DMS153 (cell line): ENCODE results near the gene VEGFC.

Source experiments
- DNase-seq: peaks from one replicate; lab custom pipeline; 2025; lab: John Stamatoyannopoulos, UW

VEGFC gene

GRCh38 chr4:176798540-176798939 is 5.8 kb upstream of the VEGFC start:
- no peak for DNase-seq

- no peak for DNase-seq
Observed at GRCh38 chr4:176795441-176795840, 2.7 kb upstream of the VEGFC start.

- no peak for DNase-seq
Observed at GRCh38 chr4:176794651-176795050, 1.9 kb upstream of the VEGFC start.

DNA sequence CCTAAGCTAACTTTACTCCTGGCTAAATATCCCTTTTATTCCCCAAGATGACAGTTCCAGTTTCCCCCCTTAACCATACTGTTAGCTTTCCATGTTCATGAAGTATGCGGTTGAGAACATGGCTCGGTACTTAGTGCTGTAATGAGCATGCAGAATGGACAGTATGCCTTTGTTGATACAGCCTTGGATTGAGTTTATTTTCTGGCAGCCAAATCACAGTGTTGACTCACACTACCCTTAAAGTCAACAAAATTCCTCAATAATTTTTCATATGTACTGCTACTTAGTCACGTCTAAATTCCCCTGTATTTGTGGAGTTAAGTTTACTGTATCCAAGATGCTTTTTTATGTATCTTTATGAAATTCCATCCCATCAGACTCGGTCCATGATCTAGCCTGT is 1.4 kb upstream of the VEGFC start:
- no peak for DNase-seq

- DNase-seq = no peak
Observed at GRCh38 chr4:176793060-176793605, 411 bp upstream of the VEGFC start.

DNA sequence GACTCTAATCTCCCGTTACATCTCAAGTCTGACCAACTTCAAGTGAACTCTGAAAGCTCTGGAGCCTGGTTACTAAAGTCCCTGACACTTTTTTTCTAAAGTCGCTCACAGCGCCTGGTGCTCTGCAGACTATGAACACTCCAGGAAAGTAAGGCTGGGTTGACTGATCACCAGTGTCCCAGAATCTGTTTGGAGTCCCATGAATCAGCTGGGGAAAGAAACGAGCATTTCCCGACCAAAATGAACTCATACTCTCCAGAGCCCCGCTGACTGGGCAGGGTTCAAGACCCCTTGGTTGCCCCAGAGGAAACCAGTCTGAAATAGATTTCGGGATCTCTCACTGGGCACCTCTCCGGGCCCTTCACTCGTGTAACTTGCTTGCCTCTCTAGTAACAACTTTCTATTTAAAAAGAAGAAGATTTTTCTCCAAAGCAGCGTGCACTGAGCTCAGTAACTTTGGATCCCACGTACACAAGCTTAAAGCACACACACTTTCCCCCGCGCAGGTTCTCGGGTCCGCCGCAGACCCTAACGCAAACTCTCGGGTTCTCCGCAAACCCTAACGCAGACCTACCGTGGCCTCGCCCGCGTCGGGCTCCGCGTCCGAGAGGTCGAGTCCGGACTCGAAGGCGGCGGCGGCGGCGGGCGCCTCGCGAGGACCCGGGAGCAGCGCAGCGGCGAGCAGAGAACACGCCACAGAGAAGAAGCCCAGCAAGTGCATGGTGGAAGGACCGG is 964 bp downstream of the VEGFC start:
- no peak for DNase-seq

DNA sequence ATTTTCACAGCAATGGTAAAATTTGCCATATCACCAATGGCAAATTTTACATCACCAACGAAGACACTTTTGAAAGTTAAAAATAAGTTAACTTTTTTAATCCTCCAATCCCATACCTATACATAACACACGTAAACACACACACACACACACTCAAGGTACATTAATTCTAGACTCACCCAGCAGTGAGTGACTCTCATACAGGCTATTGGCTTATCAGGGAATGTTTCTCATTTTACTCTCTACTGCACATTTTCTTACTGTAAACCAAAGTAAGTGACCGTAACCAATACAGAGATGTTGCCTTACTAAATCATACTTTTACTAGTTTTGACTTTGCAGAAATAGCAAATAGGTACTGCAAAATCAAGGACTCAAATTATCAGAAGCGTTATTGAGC is 2.3 kb downstream of the VEGFC start:
- no peak for DNase-seq

- peak; percentile 11 for DNase-seq
Observed at GRCh38 chr4:176789955-176790354, 2.8 kb downstream of the VEGFC start.

GRCh38 chr4:176788971-176789370 is 3.8 kb downstream of the VEGFC start:
- no peak for DNase-seq

DNA sequence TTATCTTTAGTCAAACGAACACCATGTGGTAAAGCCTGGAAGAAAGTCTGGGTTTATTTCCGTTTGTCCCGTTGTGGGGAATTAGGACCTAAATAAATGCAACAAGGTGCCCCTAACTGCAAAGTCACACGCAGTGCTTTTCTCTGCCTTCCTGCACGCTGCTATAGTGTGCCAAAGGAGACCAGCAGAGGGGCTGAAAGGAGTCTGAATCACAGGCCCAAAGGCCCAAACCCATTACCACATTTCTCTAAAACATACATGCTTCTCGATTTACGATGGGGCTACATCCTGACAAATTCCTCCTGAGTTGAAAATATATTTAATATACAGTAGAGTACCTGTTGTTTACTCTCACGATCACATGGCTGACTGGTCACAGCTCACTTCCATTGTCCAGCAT is 4.5 kb downstream of the VEGFC start:
- DNase-seq = no peak

GRCh38 chr4:176784816-176785215 is 7.9 kb downstream of the VEGFC start:
- no peak for DNase-seq

GRCh38 chr4:176782794-176783193 is 9.9 kb downstream of the VEGFC start:
- no peak for DNase-seq

DNA sequence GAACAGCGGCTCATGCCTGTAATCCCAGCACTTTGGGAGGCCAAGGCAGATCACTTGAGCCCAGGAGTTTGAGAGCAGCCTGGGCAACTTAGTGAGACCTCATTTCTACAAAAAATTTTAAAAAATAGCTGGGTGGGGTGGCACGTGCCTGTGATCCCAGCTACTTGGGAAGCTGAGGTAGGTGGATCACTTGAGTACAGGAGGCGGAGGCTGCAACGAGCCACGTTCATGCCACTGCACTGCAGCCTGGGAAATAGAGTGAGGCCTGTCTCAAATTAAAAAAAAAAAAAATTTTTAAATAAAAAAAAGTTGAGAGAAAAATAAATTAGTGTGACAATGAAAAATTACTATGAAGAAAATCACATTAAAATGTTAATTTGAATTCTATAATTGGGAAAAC is 10.5 kb downstream of the VEGFC start:
- DNase-seq = no peak

GRCh38 chr4:176781739-176782100 is 11.0 kb downstream of the VEGFC start:
- no peak for DNase-seq

GRCh38 chr4:176780995-176781738 is 11.6 kb downstream of the VEGFC start:
- DNase-seq = no peak

GRCh38 chr4:176779421-176779820 is 13.3 kb downstream of the VEGFC start:
- no peak for DNase-seq

DNA sequence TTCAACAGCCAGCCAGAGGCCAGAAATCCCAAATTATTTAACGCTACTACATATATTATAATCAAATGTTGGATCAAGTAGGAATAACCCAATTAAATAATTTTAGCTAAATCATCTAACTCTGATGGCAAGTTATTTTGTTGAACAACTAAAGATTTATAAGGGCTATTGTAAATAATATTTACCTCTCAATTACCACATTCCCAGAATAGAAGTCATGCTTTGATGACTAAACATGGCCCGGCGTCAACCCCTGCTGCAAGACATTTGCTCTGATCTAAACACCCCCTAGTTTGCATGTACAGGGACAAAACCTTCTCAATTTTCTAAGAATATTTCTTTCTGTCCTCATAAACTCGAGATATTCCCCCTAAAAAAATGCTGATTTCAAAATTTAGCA is 14.2 kb downstream of the VEGFC start:
- DNase-seq = no peak

DNA sequence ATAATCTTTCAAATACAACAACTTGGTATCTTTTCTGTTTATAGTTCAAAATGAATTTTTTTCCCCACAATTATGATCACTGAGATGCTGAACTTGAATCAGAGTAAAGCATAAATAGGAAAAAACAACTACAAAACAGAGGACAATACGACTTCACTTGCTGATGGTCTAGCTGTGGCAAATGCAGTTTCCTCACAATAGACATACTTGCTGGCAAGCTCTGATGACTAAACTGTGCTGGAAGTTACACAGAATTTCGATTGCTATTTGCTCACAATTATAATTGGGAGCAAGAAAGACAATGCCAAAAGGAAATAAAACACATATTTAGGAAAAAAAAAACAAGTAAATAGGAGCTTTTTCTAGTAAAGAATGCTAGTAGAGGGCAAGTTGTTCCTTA is 14.7 kb downstream of the VEGFC start:
- DNase-seq = no peak

GRCh38 chr4:176775338-176775737 is 17.4 kb downstream of the VEGFC start:
- DNase-seq = no peak

GRCh38 chr4:176774852-176775251 is 17.9 kb downstream of the VEGFC start:
- DNase-seq = no peak

GRCh38 chr4:176769514-176769913 is 23.2 kb downstream of the VEGFC start:
- no peak for DNase-seq

DNA sequence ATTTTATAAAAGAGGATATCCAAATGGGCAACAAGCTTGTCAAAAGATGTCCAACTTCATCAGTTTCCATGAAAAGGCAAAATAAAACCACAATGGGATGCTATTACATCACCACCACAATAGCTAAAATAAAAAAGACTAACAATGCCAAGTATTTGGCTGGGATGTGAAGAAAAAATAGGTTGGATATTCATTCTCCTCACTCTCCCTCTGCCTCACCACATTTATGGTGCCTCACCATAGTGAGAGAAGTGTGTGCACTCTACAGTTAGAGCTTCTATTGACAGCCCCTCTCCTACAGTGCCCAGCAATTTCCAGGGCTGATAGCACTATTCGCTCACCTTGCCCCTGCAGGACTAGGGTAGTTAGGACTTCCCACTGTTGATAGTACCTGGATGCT is 25.5 kb downstream of the VEGFC start:
- no peak for DNase-seq

DNA sequence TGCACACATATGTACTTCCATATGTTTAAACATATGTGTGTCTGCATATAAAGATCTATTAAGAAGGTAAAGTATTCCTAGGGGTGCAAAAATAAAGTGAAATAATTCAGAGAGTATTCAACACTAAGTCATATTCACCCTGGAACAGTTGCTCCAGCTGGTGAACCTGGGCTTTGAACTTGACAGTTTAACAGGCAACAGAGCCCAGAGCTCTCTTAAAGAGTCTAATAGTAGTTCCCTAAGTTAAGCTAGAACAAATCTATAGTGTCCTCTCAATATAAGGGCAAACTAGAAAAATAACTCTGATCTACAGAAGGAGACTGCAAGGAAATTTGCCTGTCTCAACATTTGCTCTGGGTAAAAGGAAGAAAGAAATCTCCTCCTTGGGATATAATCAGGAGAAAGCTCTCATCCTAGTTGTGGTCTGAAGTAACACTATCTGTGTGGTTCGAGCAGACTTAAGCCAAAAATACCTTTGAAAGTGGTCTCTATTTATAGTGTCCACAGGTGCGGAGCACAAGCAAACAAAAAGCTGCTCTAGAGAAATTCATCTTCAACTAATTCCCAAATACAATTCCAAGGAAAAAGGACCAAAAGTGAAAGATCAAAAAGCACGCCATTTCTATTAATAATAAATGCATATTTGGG is 29.9 kb downstream of the VEGFC start:
- no peak for DNase-seq
